ENCODE data around the gene VIL1.

The VIL1 gene

DNA sequence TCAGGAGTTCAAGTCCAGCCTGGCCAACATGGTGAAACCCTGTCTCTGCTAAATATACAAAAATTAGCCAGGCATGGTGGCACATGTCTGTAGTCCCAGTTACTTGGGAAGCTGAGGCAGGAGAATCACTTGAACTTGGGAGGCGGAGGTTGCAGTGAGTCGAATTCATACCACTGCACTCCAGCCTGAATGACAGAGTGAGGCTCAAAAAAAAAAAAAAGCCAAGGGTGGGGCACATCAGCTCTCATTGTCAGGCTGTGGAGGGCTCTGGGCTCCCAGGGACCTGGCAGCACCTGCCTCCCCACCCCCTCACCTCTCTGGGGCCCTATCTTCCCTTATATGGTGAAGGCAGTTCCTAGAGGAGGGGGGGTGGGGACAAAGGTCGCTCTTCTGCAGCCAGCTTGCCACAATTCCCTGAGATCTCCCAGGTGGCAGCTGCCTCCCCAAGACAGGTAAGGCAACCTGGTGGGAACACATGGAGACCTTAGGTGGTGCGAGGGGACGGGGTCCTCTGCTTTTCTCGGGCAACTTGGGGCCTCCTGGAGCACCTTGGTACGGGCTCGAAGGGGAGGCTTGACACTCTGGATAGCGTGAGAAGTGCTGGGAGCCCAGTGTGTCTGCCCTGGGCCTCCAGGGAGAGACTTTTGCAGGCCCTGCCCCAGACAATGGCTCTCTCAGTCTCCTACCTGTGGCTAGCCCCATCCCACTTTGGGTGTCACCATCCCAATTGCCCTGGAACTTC, at the start of gene VIL1:
Gene VIL1 (plus strand): TSS at position 407 of the 742 bp plus-strand sequence. CDS start 4,656 bp downstream, outside the sequence.
- no peak for DNase-seq

DNA sequence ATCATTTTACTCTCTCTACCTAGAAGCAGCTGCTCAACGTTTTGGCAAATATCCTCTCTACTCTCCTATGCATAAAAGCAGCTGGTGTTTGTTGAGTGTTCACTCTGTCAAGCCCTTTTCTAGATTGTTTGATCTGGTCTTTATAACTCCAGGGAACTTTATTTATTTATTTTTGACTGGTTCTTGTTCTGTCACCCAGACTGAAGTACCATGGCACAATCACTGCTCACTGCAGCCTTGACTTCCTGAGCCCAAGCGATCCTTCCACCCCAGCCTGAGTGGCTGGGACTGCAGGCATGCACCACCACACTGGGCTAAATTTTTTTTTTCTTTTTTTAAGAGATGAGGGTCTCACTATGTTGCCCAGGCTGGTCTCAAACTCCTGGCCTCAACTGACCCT, 49.6 kb upstream of the VIL1 start:
- DNase-seq: no peak

DNA sequence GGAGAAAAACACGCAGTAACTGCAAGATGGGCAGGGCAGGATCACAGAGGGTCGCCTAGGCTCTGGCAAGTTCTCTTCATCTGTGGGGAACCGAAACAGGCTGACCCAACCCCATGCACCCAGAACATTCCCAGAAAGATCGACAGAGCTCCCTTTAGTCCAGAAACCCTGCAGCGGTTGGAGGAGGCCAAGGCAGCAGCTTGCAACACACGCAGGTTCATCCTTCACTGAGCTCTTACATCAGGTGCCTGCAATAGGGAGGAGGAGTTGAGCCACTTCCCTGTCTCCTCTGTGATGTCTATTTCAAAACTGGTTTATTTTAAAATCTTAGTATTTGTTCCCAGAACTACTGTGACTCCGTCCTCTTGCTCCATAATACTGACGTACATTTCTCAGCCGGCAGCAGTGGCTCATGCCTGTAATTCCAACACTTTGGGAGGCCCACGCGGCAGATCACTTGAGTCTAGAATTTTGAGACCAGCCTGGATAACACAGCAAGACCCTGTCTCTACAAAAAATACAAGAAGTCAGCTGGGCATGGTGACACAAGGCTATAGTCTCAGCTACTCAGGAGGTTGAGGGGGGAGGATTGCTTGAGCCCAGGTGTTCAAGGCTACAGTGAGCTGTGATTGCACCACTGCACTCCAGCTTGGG, 48.4 kb upstream of the VIL1 start:
- peak in 5 of 56 donors; percentile 9 to 51 (median 29) for DNase-seq

DNA sequence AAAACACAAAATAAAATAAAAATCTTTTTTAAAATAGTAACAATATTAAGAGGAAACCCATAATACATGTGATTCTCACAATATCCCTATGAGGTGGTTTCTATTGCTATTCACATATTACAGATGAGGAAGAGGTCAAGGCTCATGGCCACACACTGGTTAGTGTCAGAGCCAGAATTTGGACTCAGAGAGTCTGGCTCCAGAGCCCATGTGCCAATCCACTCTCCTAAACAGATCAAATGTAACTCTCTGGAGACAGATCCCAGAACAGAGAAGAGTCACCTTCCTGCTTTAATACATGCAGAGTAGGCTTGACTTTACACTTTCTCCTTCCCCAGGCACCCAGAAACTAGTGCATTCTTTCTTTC, 47.0 kb upstream of the VIL1 start:
- DNase-seq: no peak

DNA sequence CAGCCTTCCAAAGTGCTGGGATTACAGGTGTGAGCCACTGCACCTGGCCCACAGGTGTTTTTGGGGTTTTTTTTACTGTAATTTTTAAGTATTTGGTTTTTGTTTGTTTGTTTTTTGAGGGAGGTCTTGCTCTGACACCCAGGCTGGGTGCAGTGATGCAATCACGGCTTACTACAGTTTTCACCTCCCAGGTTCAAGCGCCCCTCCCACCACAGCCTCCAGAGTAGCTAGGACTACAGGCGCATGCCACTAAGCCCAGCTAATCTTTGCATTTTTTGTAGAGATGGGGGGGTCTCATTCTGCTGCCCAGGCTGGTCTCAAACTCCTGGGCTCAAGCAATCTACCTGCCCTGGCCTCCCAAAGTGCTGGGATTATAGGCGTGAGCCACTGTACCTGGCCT, 44.1 kb upstream of the VIL1 start:
- no peak for DNase-seq

DNA sequence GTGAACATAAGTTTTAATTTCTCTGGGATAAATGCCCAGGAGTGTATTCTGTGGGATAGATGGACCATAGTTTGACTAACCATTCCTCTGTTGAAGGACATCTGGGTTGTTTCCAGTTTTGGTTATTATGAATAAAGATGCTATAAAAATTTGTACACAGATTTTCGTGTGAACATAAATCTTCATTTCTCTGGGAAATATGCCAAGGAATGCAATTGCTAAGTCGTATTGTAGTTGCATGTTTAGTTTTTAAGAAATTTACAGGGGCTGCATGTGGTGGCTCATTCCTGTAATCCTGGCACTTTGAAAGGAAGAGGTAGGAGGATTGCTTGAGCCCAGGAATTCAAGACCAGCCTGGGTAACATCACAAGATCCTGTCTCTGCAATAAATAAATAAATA, 43.7 kb upstream of the VIL1 start:
- DNase-seq: no peak

DNA sequence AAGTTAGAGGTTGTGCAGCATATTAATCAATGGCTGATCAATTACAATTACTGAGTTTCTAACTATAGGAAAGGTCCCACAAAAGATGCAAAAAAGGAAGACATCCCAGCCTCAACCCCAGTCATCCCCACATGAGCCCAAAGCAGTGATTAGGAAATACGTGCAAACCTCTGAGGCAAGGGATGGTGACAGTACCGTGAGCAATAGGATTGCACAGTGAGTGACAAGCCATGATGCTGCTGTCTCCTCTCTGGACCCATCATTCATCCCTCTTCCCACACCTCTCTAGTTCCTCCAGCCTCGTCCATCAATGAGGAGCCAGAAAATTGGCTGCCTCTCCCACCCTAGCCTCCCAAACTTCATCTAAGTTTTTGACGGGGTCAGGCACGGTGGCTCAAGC, 40.9 kb upstream of the VIL1 start:
- no peak for DNase-seq

DNA sequence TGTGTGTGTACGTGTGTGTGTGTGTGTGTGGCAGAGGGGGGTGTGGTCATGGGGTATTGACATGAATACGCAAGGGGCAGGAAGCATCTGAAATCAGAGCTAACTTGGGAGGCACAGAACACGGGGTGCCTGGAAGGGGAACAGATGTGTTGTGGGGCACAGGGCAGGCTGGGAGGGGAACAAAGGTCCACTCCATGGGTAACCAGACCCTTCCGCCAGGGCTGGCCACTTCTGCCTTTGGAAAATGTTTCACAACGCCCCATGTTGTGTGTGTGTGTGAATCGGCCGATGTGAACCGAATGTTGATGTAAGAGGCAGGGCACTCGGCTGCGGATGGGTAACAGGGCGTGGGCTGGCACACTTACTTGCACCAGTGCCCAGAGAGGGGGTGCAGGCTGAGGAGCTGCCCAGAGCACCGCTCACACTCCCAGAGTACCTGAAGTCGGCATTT, 37.0 kb upstream of the VIL1 start, which contains the start of gene SLC11A1:
Gene SLC11A1 (plus strand): TSS at position 358 of the 451 bp plus-strand sequence. CDS start 96 bp downstream, outside the sequence.
- DNase-seq: peak in 17 of 56 donors; percentile 10 to 51 (median 34)

DNA sequence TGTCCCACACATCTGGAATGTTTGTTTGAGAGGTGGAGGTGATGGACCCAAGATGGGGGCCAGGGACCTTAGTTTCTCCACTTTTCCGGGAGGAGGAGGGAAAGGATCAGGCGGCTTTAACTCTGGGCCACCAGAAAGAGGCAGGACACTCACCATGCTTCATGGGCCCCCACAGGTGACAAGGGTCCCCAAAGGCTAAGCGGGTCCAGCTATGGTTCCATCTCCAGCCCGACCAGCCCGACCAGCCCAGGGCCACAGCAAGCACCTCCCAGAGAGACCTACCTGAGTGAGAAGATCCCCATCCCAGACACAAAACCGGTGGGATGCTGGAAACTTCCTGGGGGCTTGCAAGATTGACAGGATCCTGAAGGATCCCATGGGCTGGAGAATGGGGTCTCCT, 36.1 kb upstream of the VIL1 start:
- DNase-seq: no peak

DNA sequence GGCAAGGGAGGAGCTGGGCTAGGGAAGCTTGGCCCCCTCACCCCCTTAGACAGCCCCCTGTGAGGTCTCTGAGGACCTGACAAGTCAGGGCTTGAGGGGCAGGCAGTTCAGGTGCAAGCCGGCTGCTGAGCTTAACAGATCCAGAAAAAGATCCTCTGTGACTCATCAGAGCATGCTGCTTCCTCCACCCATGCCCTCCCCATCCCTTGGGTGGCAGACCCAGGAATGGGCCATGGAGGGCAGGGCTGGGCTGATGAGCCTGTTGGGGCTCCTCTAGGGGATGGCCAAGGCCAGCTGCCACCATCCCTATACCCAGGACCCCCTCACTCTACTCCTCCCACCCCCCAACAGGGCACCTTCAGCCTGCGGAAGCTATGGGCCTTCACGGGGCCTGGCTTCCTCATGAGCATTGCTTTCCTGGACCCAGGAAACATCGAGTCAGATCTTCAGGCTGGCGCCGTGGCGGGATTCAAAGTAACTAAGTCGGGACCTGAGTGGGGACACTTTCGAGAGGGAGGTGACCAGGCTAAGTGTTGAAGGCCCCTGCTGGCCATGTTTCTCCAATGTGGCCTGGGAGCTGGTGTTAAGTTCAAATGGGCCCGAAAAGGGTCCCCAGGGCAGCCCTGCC, 34.9 kb upstream of the VIL1 start:
- peak in 6 of 56 donors; percentile 19 to 51 (median 38) for DNase-seq

DNA sequence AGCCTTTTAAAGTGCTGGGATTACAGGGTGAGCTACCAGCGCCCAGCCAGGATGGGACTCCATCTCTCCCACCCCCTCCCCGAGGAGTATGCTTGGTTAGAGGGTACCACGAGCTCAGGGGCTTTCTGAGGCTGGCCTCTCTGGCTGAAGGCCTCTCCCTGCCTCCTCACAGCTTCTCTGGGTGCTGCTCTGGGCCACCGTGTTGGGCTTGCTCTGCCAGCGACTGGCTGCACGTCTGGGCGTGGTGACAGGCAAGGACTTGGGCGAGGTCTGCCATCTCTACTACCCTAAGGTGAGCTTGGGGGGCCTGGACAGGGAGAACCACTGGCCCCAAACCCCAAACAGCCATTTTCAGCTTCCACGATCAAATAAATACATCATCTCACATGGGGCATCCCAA, 33.9 kb upstream of the VIL1 start:
- no peak for DNase-seq

DNA sequence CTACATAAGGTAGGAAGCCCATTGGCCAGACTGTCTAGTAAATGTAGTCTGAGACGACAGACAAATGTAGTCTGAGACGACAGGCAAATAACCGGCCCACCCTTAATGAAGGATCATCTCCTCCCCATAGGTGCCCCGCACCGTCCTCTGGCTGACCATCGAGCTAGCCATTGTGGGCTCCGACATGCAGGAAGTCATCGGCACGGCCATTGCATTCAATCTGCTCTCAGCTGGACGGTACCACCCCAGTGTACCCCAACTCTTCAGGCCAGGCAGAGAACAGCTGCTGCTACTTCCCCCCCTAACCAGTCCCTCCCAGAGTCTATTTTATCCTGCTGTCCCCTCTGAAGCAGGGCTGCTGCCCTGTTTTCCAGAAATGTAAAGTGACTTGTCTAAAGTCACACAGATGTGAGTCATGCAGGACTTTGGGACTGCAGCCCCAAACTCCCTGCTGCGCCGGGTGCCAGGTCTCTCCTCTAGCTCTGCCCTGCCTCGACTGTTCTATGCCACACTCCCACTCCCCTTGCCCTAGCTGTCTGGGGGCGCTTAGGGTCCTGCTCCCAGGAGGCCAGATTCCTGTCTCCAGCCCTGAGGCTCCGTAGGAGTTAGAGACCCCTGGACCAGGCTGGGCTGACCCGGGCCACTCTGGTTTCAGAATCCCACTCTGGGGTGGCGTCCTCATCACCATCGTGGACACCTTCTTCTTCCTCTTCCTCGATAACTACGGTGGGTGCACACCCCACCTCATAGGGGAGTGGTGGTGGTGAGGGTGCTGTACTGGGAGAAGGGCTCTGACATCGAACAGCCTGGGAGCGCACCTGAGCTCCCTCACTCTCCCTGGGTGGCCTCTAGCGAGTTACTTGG, 32.2 kb upstream of the VIL1 start:
- DNase-seq: no peak

DNA sequence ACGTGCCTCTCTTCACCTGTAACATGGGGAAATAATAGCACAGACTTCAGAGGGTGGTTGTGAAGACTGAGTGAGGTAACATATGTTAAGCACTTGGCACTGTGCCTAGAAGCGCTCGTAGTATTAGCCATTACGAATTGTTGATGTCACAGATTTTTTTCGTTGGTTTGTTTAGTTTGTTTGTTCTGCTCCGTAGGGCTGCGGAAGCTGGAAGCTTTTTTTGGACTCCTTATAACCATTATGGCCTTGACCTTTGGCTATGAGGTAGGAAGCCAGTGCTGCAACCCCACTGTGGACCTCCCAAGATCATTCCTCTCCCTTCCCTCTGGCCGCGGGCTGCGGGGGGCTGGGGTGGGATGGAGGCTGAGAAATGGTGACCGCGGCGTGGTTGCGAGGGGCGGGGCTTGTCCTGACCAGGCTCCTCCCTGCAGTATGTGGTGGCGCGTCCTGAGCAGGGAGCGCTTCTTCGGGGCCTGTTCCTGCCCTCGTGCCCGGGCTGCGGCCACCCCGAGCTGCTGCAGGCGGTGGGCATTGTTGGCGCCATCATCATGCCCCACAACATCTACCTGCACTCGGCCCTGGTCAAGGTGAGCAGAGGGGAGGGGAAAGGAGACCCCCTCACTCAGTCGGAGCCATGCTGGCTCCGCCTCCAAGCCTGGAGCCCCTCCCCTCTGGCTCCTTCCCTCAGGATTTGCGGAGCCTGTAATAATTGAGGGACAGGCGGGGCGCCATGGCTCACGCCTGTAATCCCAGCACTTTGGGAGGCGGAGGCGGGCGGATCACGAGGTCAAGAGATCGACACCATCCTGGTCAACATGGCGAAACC, 31.3 kb upstream of the VIL1 start:
- DNase-seq: no peak

DNA sequence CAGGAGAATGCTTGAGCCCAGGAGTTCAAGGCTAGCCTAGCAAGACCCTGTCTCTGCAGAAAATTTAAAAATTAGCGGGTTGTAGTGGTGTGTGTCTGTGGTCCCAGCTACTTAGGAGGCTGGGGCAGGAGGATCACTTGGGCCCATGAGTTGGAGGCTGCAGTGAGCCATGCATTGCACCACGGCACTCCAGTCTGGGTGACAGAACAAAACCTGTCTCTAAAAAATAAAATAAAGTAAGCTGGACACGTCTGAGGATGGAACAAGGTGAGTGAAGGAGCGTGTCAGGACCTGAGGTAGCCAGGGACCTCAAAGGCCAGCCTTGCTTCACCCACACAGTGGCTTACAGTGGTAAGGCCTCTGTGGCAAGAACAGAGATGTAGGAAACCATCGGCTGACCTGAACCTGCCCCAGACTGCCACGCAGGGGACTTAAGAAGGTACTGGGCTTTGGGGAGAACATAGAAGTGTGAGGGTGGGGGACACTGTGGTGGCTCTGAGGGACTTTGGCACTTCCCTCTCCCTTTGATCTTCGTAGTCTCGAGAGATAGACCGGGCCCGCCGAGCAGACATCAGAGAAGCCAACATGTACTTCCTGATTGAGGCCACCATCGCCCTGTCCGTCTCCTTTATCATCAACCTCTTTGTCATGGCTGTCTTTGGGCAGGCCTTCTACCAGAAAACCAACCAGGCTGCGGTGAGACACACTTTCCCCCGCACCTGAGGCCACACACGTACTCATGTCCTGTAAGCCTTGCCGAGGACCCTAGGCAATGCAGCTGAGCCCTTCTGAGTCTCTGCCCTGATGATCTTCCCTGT, 29.4 kb upstream of the VIL1 start:
- DNase-seq: no peak

DNA sequence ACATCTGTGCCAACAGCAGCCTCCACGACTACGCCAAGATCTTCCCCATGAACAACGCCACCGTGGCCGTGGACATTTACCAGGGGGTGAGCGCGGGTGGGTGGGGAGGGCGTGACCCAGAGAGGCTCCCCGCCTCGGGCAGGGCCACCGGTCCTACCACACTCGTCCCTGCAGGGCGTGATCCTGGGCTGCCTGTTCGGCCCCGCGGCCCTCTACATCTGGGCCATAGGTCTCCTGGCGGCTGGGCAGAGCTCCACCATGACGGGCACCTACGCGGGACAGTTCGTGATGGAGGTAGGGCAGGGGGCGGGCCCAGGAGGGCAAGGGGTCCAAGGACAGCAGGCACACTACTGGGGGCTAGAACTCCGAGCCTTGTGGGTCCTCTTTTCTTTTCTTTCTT, 27.7 kb upstream of the VIL1 start:
- no peak for DNase-seq

DNA sequence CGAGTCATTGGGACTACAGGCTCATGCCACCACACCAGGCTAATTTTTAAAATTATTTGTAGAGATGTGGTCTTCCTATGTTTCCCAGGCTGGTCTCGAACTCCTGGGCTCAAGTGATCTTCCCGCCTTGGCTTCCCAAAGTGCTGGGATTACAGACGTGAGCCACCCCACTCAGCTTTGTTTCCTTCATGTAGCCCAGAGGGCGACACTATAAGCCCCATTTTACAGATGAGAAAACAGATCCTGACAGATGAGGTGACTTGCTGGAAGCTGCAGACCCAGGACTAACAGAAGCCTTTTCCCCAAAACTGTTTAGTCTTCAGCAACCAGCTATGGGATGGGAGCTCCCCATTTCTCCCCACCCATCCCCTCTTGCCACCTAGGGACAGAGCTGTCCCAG, 26.5 kb upstream of the VIL1 start:
- DNase-seq: no peak

DNA sequence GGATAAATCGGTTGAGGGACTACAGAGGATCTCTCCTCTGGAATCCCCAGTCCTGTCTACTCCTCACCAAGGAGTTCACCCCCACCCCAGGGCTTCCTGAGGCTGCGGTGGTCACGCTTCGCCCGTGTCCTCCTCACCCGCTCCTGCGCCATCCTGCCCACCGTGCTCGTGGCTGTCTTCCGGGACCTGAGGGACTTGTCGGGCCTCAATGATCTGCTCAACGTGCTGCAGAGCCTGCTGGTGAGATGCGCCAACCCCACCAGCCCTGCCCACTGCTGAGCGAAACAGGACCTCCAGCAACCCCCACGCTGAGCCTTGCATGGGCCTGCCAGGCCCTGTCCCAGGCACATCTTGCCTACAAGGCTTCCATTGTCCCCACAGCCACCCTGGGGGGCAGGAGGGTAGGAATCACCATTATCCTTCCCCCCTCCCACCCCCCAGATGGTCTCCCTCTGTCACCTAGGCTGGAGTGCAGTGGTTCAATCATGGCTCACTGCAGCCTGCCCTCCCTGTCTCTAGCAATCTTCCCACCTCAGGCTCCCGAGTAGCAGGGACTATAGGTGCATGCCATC, 25.9 kb upstream of the VIL1 start:
- DNase-seq: no peak

DNA sequence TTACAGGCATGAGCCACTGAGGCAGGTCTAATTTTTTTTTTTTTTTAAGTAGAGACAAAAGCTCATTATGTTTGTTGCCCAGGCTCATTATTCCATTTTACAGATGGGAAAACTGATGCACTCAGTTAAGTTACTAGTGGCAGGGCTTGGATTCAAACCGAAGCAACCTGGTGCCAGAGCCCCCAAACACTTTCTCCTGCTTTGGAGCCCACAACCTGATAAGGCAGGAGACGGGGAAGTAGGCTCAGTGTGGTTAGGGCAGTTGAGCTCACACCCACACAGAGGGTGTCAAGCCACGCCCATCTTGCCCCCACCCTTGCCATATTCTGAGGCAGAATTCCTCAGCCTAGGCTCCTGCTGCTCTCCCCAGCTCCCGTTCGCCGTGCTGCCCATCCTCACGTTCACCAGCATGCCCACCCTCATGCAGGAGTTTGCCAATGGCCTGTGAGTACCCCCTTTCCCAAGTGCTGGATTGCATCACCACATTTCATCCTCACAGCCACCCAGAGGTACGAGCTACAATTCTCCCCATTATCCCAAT, 25.1 kb upstream of the VIL1 start:
- DNase-seq: no peak

Measured in nucleus accumbens (tissue), 56 donors.